Adrenal gland (tissue), 5 donors: ENCODE results near the gene RNLS.

Experiments
- CTCF ChIP-seq, 6 experiments: fragments of 450-650 bp in 4 of 6; fragments of 200-600 bp in 2 of 6; sonication (generic) in 1 of 6; IDR thresholded peaks; 1 replicate in 5 of 6; 2 replicates in 1 of 6; pipeline versions ENCODE4 v1.5.1 to v1.8.0; 2016 to 2021; ENCODE audit warnings: antibody characterized with exemption in 6 of 6, mild to moderate bottlenecking in 2 of 6, moderate library complexity in 1 of 6
- POLR2A ChIP-seq, 2 donors: fragments of 450-650 bp; IDR thresholded peaks; one replicate each; pipeline ENCODE4 v1.6.1; 2017; ENCODE audit warnings: antibody characterized with exemption in 2 of 2, mild to moderate bottlenecking in 2 of 2, moderate library complexity in 1 of 2
- donor health status: DM: no; HTN: no; CAD: no.

GRCh38 chr10:88493691-88494483 is 89.2 kb downstream of the RNLS start:
- TF ChIP-seq CTCF (IDR thresholded peaks at IDR 0.05), result no peak
- TF ChIP-seq POLR2A (IDR thresholded peaks at IDR 0.05), result no peak
